GM23338 (cell line): ENCODE measurements around the gene NUCKS1. TPM values are rescaled to one million over a fixed set of nuclear protein-coding genes. Genes with fewer than 3 reads are reported as not detected.

ENCODE experiments used
- ATAC-seq: fragments of 200-7000 bp; cut with Tn5 transposase; 3 replicates; pipeline ENCODE4 v1.9.1; 2020
- DNase-seq: peaks from one replicate; pipeline ENCODE4 v3.0.0-alpha.2; 2015; ENCODE audit warnings: low spot score
- H2AFZ ChIP-seq: fragments of 200-600 bp; sonication (generic); 2 replicates; pipeline ENCODE4 v1.8.0; 2016; ENCODE audit warnings: antibody characterized with exemption, mild to moderate bottlenecking, moderate library complexity
- H3F3A ChIP-seq: fragments of 200-600 bp; sonication (generic); replicated peaks from 2 replicates; pipeline ENCODE4 v1.8.0; 2017; ENCODE audit warnings: antibody characterized with exemption, mixed run types, low read depth
- H3K27ac ChIP-seq: fragments of 200-600 bp; sonication (generic); 2 replicates; pipeline ENCODE4 v1.6.1; 2016; ENCODE audit warnings: low read depth
- H3K27me3 ChIP-seq: fragments of 200-600 bp; sonication (generic); 2 replicates; pipeline ENCODE4 v1.8.0; 2016; ENCODE audit warnings: mild to moderate bottlenecking, mixed run types, moderate library complexity; ENCODE audit not compliant: insufficient read depth
- H3K36me3 ChIP-seq: fragments of 200-600 bp; sonication (generic); 2 replicates; pipeline ENCODE4 v1.8.0; 2016; ENCODE audit warnings: mild to moderate bottlenecking; ENCODE audit not compliant: insufficient read depth
- H3K4me1 ChIP-seq: fragments of 200-600 bp; sonication (generic); 2 replicates; pipeline ENCODE4 v1.8.0; 2016; ENCODE audit warnings: mild to moderate bottlenecking, moderate library complexity; ENCODE audit not compliant: insufficient read depth
- H3K4me2 ChIP-seq: fragments of 200-600 bp; sonication (generic); 2 replicates; pipeline ENCODE4 v1.7.1; 2017; ENCODE audit warnings: mixed run types
- H3K4me3 ChIP-seq: fragments of 200-600 bp; sonication (generic); 2 replicates; pipeline ENCODE4 v1.6.1; 2016; ENCODE audit warnings: mixed run types
- H3K79me2 ChIP-seq: fragments of 200-600 bp; sonication (generic); replicated peaks from 2 replicates; pipeline ENCODE4 v1.8.0; 2017; ENCODE audit warnings: mild to moderate bottlenecking; ENCODE audit not compliant: insufficient read depth
- H3K9me2 ChIP-seq: fragments of 200-600 bp; sonication (generic); 2 replicates; pipeline ENCODE4 v1.8.0; 2017; ENCODE audit not compliant: insufficient read depth
- H4K20me1 ChIP-seq: fragments of 200-600 bp; sonication (generic); replicated peaks from 2 replicates; pipeline ENCODE4 v1.8.0; 2017; ENCODE audit warnings: mild to moderate bottlenecking; ENCODE audit not compliant: insufficient read depth
- H3K27ac Mint-ChIP-seq: 2 replicates; pipeline ENCODE4 v1.8.0; 2020; ENCODE audit warnings: inconsistent platforms, mild to moderate bottlenecking, moderate library complexity, mixed read lengths
- H3K27me3 Mint-ChIP-seq: 3 replicates; pipeline ENCODE4 v1.8.0; 2022; ENCODE audit warnings: low read depth, mild to moderate bottlenecking, moderate library complexity, mixed read lengths, inconsistent platforms; ENCODE audit not compliant: insufficient read depth, poor library complexity
- H3K36me3 Mint-ChIP-seq: 3 replicates; pipeline ENCODE4 v1.8.0; 2021; ENCODE audit warnings: low read depth, mild to moderate bottlenecking, inconsistent platforms, moderate library complexity, mixed read lengths
- H3K4me1 Mint-ChIP-seq: 3 replicates; pipeline ENCODE4 v1.8.0; 2020; ENCODE audit warnings: mild to moderate bottlenecking, inconsistent platforms, mixed read lengths
- H3K4me3 Mint-ChIP-seq: 3 replicates; pipeline ENCODE4 v1.8.0; 2021; ENCODE audit warnings: moderate library complexity, mild to moderate bottlenecking, inconsistent platforms, mixed read lengths
- H3K9me3 Mint-ChIP-seq: 3 replicates; pipeline ENCODE4 v1.8.0; 2020; ENCODE audit warnings: moderate library complexity, mild to moderate bottlenecking, inconsistent platforms, mixed read lengths
- CREB1 ChIP-seq: fragments of 250-450 bp; sonication (Bioruptor Pico); IDR thresholded peaks from 2 replicates; pipeline ENCODE4 v1.5.0; 2020; ENCODE audit warnings: low read depth, mild to moderate bottlenecking, moderate library complexity
- EZH2 ChIP-seq: fragments of 200-600 bp; sonication (generic); IDR thresholded peaks from one replicate; pipeline ENCODE4 v1.8.0; 2017; ENCODE audit warnings: antibody characterized with exemption, mild to moderate bottlenecking, low read depth; ENCODE audit not compliant: unreplicated experiment
- EZH2phosphoT487 ChIP-seq: fragments of 200-600 bp; sonication (generic); IDR thresholded peaks from one replicate; pipeline ENCODE4 v1.8.1; 2018; ENCODE audit warnings: antibody characterized with exemption; ENCODE audit not compliant: unreplicated experiment
- JUNB ChIP-seq: IDR thresholded peaks from one replicate; pipeline ENCODE4 v1.6.1; 2016; ENCODE audit warnings: antibody characterized with exemption; ENCODE audit not compliant: unreplicated experiment
- NANOG ChIP-seq: IDR thresholded peaks from 2 replicates; pipeline ENCODE4 v1.6.1; 2016; ENCODE audit warnings: antibody characterized with exemption, borderline replicate concordance
- POLR2AphosphoS5 ChIP-seq: IDR thresholded peaks from 2 replicates; pipeline ENCODE4 v1.6.1; 2016; ENCODE audit warnings: antibody characterized with exemption, low read depth
- STAT1 ChIP-seq: IDR thresholded peaks from one replicate; pipeline ENCODE4 v1.6.1; 2016; ENCODE audit warnings: antibody characterized with exemption; ENCODE audit not compliant: unreplicated experiment
- ZNF114 ChIP-seq: fragments of 250-450 bp; sonication (Bioruptor Pico); IDR thresholded peaks from 2 replicates; pipeline ENCODE4 v1.5.0; 2020; ENCODE audit warnings: mild to moderate bottlenecking, moderate library complexity
- ZNF331 ChIP-seq: fragments of 250-450 bp; sonication (Bioruptor Pico); IDR thresholded peaks from 2 replicates; pipeline ENCODE4 v1.5.0; 2020; ENCODE audit warnings: low read depth, mild to moderate bottlenecking, moderate library complexity
- polyA plus RNA-seq: library from polyadenylated mRNA; unstranded; fragments of >200 nt; fragmentation: Nextera tagmentation; extraction: Ambion mirVana; gene quantifications from 2 replicates; pipeline ENCODE4 v1.2.1, GENCODE V29; 2016
- total RNA-seq: library from RNA; depleted of rRNA; stranded (reverse); fragments of >200 nt; shearing (Covaris generic); gene quantifications from 2 replicates; pipeline ENCODE4 v1.2.3, GENCODE V29; 2014
- TF ChIP-seq, protein P1 (sequence below): IDR thresholded peaks from one replicate; pipeline ENCODE4 v1.6.1; 2018; ENCODE audit warnings: antibody characterized with exemption; ENCODE audit not compliant: unreplicated experiment
- TF ChIP-seq, protein P2 (sequence below), 2 experiments: fragments of 200-600 bp in 1 of 2; sonication (generic) in 1 of 2; conservative IDR thresholded peaks; 2 replicates each; pipeline versions ENCODE4 v1.5.1 to v1.6.1; 2016 to 2017; ENCODE audit warnings: antibody characterized with exemption in 2 of 2, low read depth in 2 of 2, mild to moderate bottlenecking in 2 of 2, moderate library complexity in 1 of 2

Gene NUCKS1
- total and polyA plus RNA-seq, 2 experiments from 2014 or later, result 255 to 307 TPM

- Mint-ChIP-seq H3K36me3 (peaks cover 62% of the 10 kb centered on the region), H3K9me3 (no peaks in the 10 kb centered on the region), H3K27me3 (peaks cover 3% of the 10 kb centered on the region), H3K4me1 (peaks cover 33% of the 10 kb centered on the region), H3K27ac (no peak overlapping the region; the same call in 1 of the 2 replicates), H3K4me3 (no peak overlapping the region)
- Histone ChIP-seq H3K79me2 (no peaks in the 10 kb centered on the region), H3K36me3 (peaks cover 44% of the 10 kb centered on the region), H3K4me2 (no peak overlapping the region), H3K9me2 (no peaks in the 10 kb centered on the region), H3K4me1 (peaks cover 52% of the 10 kb centered on the region), H3F3A (peaks cover 24% of the 10 kb centered on the region), H2AFZ (no peak overlapping the region), H3K27ac (0 out of 2 replicates have a peak overlapping the region, but pooled peaks have one; percentile 12), H3K27me3 (no peaks in the 10 kb centered on the region), H3K4me3 (no peak overlapping the region), H4K20me1 (peaks cover 4% of the 10 kb centered on the region)
- DNase-seq (no peak), ATAC-seq (no peak)
- TF ChIP-seq, protein P1, sequence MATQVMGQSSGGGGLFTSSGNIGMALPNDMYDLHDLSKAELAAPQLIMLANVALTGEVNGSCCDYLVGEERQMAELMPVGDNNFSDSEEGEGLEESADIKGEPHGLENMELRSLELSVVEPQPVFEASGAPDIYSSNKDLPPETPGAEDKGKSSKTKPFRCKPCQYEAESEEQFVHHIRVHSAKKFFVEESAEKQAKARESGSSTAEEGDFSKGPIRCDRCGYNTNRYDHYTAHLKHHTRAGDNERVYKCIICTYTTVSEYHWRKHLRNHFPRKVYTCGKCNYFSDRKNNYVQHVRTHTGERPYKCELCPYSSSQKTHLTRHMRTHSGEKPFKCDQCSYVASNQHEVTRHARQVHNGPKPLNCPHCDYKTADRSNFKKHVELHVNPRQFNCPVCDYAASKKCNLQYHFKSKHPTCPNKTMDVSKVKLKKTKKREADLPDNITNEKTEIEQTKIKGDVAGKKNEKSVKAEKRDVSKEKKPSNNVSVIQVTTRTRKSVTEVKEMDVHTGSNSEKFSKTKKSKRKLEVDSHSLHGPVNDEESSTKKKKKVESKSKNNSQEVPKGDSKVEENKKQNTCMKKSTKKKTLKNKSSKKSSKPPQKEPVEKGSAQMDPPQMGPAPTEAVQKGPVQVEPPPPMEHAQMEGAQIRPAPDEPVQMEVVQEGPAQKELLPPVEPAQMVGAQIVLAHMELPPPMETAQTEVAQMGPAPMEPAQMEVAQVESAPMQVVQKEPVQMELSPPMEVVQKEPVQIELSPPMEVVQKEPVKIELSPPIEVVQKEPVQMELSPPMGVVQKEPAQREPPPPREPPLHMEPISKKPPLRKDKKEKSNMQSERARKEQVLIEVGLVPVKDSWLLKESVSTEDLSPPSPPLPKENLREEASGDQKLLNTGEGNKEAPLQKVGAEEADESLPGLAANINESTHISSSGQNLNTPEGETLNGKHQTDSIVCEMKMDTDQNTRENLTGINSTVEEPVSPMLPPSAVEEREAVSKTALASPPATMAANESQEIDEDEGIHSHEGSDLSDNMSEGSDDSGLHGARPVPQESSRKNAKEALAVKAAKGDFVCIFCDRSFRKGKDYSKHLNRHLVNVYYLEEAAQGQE, result no peak
- TF ChIP-seq JUNB, result no peak
- TF ChIP-seq, protein P2, sequence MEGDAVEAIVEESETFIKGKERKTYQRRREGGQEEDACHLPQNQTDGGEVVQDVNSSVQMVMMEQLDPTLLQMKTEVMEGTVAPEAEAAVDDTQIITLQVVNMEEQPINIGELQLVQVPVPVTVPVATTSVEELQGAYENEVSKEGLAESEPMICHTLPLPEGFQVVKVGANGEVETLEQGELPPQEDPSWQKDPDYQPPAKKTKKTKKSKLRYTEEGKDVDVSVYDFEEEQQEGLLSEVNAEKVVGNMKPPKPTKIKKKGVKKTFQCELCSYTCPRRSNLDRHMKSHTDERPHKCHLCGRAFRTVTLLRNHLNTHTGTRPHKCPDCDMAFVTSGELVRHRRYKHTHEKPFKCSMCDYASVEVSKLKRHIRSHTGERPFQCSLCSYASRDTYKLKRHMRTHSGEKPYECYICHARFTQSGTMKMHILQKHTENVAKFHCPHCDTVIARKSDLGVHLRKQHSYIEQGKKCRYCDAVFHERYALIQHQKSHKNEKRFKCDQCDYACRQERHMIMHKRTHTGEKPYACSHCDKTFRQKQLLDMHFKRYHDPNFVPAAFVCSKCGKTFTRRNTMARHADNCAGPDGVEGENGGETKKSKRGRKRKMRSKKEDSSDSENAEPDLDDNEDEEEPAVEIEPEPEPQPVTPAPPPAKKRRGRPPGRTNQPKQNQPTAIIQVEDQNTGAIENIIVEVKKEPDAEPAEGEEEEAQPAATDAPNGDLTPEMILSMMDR (conservative IDR thresholded peaks at IDR 0.05; ENCODE audit: low read depth in 2 of 2), result no peak
- no peak for TF ChIP-seq POLR2AphosphoS5
- no peak for TF ChIP-seq EZH2
- no peak for TF ChIP-seq CREB1 (CRISPR knock-in tag)
- no peak for TF ChIP-seq NANOG
- TF ChIP-seq ZNF331, result no peak
- no peak for TF ChIP-seq STAT1
Measured at GRCh38 chr1:205716371-205717132, 33.4 kb downstream of the NUCKS1 start.

DNA sequence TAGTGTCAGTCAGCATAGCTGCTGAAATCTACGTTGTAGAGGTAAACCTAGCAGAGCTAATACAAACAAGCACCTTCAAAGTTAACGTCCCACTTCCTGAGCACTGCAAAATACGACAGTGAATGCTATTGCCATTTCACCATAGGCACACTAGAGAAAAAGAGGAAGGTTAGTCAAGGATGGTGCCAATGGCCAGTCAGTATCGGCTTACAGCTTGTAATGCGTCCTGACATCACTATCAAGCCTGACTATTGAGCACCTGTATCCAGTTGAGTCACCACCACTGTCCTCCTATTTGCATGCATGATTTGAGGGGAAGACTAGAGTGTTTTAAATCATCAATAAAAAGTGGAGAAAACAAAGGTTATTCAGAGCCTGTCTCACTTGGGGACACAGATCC lies 34.4 kb downstream of the NUCKS1 start:
- peaks cover 53% of the 10 kb centered on the region for H3K36me3 Mint-ChIP-seq
- Histone ChIP-seq H3K4me1 (peaks cover 52% of the 10 kb centered on the region), H4K20me1 (peaks cover 4% of the 10 kb centered on the region), H3K9me2 (no peaks in the 10 kb centered on the region), H3K27me3 (no peaks in the 10 kb centered on the region), H2AFZ (no peak overlapping the region), H3K36me3 (peaks cover 41% of the 10 kb centered on the region), H3K4me2 (no peak overlapping the region), H3K27ac (peak overlapping the region; percentile 57; the same call in 1 of the 2 replicates), H3K79me2 (no peaks in the 10 kb centered on the region), H3K4me3 (no peak overlapping the region), H3F3A (peaks cover 21% of the 10 kb centered on the region)
- peak overlapping the region; percentile 32 for H3K27ac Mint-ChIP-seq
- H3K9me3 Mint-ChIP-seq, result no peaks in the 10 kb centered on the region
- ATAC-seq (peak; percentile 23; the same call in 2 of the 3 replicates), DNase-seq (no peak)
- no peak overlapping the region for H3K4me3 Mint-ChIP-seq
- H3K27me3 Mint-ChIP-seq, result peaks cover 3% of the 10 kb centered on the region
- peaks cover 33% of the 10 kb centered on the region for H3K4me1 Mint-ChIP-seq
- TF ChIP-seq EZH2phosphoT487 (no peak), ZNF331 (no peak), EZH2 (no peak), ZNF114 (CRISPR knock-in tag) (no peak)
